Cortex of kidney (tissue), 1 donor: ENCODE measurements around the gene SCCPDH.
"Not testable (repeated sequence)": the region's sequence is repeated elsewhere in the genome, so short reads cannot be mapped to it uniquely, and the experiment has no call there.

Experiments
- DNase-seq: peaks from one replicate; lab custom pipeline; 2025; lab: John Stamatoyannopoulos, UW

Gene SCCPDH

GRCh38 chr1:246724016-246724730, at the start of gene SCCPDH:
Gene SCCPDH (plus strand): TSS chr1:246724409. CDS start chr1:246724423, 14 bp downstream.
- DNase-seq: no peak

- DNase-seq: no peak
Measured at GRCh38 chr1:246677842-246678241, 46.4 kb upstream of the SCCPDH start.

- DNase-seq: no peak
Measured at GRCh38 chr1:246678816-246679793, 45.1 kb upstream of the SCCPDH start.

DNA sequence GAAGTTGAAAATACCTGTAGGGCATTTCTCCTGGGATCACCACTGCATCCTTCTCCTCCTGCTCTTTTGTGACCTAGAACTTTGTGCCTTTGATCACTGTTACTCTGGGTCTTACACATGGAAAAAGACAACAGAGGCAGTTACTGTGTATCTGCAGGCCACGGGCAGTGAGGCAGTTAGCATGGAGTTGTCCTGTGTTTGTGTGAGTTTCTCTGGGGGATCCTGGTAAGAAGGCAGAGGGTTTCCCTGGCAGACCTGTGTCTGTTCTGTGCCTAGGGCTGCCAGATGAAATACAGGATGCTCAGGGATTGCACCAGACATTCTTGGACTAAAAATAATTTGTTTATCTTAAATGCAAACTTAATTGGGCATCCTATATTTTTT, 44.4 kb upstream of the SCCPDH start:
- DNase-seq: no peak

DNA sequence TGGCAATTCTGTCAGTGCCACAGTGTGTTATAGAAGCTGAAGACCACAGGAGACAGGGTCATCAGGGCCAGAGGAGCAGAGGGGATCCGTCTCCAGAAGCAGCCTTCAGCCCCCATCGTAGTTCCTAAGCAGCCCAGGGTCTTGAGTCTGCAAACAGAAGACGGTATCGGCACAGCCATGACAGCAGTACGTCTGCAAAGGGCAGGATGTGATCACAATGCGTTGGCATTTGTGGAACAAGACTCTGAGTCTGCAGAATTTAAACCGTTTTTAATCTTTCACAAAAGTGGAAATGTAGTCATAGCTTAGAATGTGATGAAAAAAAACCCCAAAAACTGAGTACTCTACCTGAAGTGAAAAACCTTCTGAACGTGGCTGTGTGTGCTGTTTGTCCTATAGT, 44.0 kb upstream of the SCCPDH start:
- DNase-seq: no peak

DNA sequence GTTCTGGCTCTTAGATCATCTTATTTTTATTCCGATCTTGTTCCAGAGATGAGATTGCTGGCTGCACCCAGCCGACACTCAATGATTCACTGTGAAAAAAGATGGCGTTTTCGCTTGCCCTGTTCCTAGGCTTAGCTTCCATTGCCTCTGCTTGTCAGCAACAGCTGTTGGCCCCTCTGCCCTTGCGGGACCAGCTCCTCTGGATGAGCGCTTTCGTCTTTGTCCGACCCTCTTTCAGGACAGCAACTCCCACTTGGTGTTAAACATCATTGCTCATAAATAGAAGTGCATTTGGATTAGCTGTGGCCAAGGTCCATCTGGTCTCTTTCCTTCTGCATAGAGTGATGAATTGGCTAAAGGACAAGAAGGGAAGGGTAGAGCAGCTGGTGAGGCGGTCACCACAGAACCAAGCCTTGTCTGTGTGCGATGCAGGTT, 43.5 kb upstream of the SCCPDH start:
- DNase-seq: no peak

GRCh38 chr1:246681900-246682895, 42.0 kb upstream of the SCCPDH start:
- DNase-seq: no peak

DNA sequence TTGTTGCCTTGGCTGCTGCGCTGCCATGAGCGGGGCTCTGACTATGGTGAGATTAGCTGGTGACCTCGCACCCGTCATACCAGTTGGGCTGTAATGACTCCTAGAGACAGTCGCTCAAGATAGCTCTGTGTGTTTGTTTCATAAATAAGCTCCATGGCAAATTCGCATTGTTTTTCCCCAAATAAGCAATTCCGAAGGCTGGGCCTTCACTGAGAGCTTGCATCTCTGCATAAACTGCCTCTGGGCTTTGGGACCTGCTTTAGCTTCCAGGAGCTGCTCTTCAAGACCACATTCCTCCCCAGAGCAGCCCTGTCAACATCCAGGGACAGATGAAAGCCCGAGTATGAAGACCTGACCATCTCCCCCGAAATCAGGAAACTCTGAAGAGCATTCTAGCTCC, 40.7 kb upstream of the SCCPDH start:
- no peak for DNase-seq

DNA sequence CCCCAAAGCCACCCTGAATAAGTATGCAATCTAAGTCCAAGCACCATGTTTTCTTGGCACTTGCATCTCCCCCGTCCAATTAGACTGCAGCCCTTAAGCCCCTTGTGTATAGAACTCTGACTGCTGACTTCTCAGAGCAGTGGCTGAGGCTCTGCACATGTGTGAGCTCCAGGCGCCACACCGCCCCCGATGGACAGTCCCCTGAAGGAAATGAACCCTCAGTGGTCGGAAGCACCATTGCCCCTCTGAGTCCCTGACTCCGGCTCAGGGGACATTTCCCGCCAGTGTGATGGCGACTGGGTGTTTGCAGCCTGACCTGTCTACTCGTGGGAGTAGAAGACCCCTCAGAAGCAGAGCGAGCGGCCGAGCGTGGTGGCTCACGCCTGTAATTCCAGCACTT, 37.2 kb upstream of the SCCPDH start:
- no peak for DNase-seq

DNA sequence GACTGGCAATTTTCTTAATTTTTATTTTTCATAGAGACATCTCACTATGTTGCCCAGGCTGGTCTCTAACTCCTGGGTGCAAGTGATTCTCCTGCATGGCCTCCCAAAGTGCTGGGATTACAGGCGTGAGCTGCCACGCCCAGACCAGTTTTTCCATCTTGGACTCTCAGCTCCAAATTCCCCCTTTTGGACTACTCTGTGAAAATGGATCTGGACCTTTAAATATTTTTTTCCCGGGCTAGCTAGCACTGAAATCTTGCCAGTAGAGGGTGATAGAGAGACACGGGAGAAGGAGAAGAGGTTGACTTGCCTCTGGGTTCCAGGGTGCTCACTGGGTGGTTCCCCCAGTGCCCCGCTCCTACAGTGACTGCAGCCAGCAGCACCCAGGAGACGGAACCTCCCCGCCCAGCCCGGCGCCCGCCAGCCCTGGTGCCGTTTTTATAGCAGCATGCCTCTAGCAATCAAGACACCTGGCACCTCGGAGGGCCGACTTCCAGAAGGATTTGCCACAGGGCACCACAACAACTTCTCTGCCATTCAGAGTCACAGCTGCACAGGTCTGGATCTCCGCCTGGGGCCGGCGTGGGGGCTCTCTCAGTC, 34.7 kb upstream of the SCCPDH start:
- DNase-seq: no peak

DNA sequence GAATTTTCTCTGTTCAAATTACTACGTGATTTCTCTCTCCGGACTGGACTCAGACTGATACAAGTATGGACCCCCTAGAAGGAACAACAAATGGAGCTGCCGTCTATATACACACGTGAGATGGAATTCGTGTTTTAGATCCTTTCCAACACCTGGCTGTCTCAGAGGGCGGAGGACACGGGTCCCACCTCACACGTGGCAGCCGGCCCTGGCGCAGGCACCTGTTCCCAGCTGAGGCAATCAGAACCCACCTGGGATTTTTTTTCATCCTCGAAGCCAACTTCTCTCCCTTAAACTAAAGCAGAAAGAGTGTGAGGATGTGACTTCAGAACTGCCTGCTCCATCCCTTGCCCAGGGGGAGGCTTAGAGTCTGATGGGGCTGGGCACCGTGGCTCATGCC, 34.1 kb upstream of the SCCPDH start:
- no peak for DNase-seq

DNA sequence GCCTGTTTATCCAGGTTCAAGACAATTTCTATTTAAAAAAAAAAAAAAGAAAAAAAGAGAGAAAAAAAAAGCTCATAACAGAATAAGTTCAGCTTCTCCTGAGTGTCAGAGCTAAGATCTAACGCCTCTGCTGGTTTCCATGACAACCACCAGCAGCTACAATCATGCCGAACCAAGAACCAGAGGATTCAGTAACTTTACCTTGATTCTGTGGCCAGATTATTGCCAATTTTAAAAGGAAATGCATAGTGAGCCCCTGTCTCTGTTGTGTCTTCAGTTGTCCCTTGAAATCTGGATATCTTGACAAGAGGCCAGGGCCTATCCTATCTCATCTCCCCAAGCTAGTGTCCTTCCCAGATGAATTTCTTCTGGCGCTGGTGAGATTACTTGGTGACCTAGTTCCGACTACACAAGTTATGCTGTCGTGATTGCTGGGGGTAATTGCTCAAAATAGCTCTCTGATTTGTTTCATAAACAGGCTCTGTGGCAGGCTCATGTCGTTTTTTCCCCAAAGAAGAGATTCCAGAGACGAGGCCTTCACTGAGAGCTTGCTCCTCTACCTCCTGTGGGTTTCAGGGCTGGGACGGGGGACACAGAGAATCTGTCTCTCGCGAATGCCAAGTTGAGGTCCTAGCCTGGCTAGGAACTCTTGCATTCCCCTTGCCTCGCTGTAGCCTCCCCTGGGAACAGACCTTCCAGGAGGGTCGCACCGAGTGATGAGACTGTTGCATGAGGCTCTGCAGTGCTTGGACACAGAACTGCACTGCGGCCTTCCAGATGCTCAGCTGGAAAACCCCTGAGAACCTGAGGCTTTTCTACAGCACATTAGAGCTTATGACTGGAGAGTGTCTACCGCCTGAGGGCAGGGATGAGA, 32.4 kb upstream of the SCCPDH start:
- DNase-seq: no peak

- not testable (repeated sequence) for DNase-seq
Measured at GRCh38 chr1:246694213-246694895, 29.9 kb upstream of the SCCPDH start.

DNA sequence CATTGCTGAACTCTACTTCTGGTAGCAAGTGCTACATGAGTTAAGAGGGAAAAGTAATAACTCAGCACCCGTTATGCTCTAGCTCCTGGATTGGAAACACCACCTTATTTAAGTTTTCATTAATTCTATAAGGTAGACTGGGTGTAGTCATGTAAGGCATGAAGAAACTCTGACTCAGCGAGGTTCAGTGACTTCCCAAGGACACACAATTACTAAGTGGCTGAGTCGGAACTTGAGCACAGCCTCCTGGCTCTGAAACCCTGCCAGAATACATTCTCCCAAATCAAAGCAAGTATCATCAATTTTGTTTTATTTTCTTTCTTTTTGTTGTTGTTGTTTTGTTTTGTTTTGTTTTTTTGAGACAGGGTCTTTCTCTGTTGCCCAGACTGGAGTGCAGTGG, 29.1 kb upstream of the SCCPDH start:
- no peak for DNase-seq

- no peak for DNase-seq
Measured at GRCh38 chr1:246695666-246696065, 28.5 kb upstream of the SCCPDH start.

DNA sequence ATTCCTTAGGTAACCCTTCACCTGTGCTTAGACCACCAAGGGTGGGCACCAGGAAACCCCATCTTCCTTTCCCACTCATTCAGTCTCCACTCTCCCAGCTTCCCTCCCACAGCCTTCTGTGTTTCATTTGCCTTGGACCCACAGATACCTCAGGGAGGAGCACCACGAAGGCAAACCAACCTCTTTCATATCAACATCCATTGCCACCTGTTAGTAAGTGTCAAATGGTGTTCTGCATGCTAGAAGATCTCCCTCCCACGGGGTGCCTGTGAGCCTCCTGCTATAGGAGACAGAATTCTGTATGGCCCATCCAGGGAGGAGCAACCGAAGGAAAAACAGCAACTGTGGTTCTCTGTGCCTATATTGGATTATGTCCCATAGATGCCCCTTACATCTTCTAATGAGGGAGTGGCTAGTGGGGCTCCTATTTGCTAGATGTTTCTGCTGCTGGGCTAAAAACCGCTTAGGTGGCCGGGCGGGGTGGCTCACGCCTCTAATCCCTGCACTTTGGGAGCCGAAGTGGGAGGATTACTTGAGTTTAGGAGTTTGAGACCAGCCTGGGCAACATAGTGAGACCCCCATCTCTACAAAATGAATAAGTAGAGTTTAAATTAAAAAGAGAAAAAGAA, 25.6 kb upstream of the SCCPDH start:
- DNase-seq: no peak

GRCh38 chr1:246699095-246699735, 25.0 kb upstream of the SCCPDH start:
- DNase-seq: no peak

- no peak for DNase-seq
Measured at GRCh38 chr1:246703581-246703980, 20.6 kb upstream of the SCCPDH start.

GRCh38 chr1:246705368-246705767, 18.8 kb upstream of the SCCPDH start:
- DNase-seq: no peak
